Heart right ventricle (tissue), 16 donors: Measurements from ENCODE around the gene YIPF4. TPM values are rescaled to one million over a fixed set of nuclear protein-coding genes. Genes with fewer than 3 reads are reported as not detected.

Experiments
- ATAC-seq, 8 donors: fragments of 200-7000 bp; cut with Tn5 transposase; one replicate each; pipeline ENCODE4 v1.9.1; 2020; ENCODE audit warnings: mild to moderate bottlenecking in 8 of 8, moderate library complexity in 8 of 8, moderate number of reproducible peaks in 1 of 8
- DNase-seq, 2 donors: peaks; one replicate each; pipeline ENCODE4 v3.0.0-alpha.2; 2020
- H3K27ac ChIP-seq, 10 donors: fragments of 200-600 bp; sonication (generic) in 2 of 10; one replicate each; pipeline versions ENCODE4 v1.5.0 to v1.8.0; 2020 to 2022; ENCODE audit warnings: mild to moderate bottlenecking in 3 of 10
- H3K27me3 ChIP-seq, 7 donors: fragments of 200-600 bp; one replicate each; pipeline ENCODE4 v1.8.0; 2021 to 2022; ENCODE audit warnings: mild to moderate bottlenecking in 2 of 7
- H3K36me3 ChIP-seq, 9 donors: fragments of 200-600 bp; sonication (generic) in 1 of 9; one replicate each; pipeline versions ENCODE4 v1.5.0 to v1.8.0; 2020 to 2022; ENCODE audit warnings: mild to moderate bottlenecking in 2 of 9
- H3K4me1 ChIP-seq, 9 donors: fragments of 200-600 bp; sonication (generic) in 1 of 9; one replicate each; pipeline versions ENCODE4 v1.5.0 to v1.8.0; 2020 to 2022; ENCODE audit warnings: mild to moderate bottlenecking in 4 of 9
- H3K4me3 ChIP-seq, 10 donors: fragments of 200-600 bp; sonication (generic) in 2 of 10; one replicate each; pipeline versions ENCODE4 v1.5.0 to v1.8.0; 2020 to 2022; ENCODE audit warnings: mild to moderate bottlenecking in 7 of 10, moderate library complexity in 2 of 10
- H3K9me3 ChIP-seq, 11 donors: fragments of 200-600 bp in 10 of 11; sonication (generic) in 2 of 11; one replicate each; pipeline versions ENCODE4 v1.5.0 to v1.8.0; 2013 to 2022; ENCODE audit warnings: mild to moderate bottlenecking in 2 of 11, control low read depth in 1 of 11, moderate library complexity in 1 of 11
- WGBS, 2 donors: extraction: QIAGEN DNeasy Blood & Tissue Kit; methylation state at CpG; one replicate each; pipeline ENCODE4 v1.1.7; 2013; ENCODE audit warnings: inconsistent platforms in 1 of 2; 5-methylcytosine and 5-hydroxymethylcytosine counted together
- intact Hi-C, 10 donors: fragments of 100-400 bp; cut with DNase I; formaldehyde crosslinking; loops; one replicate each; pipeline versions ENCODE4 v1.11.1 to v1.14.2; 2022
- polyA plus RNA-seq, 2 donors: library from polyadenylated mRNA; stranded (reverse); fragments of 200-250 nt; gene quantifications; one replicate each; pipeline ENCODE4 v1.2.3, GENCODE V29; 2013
- total RNA-seq, 10 donors: library from RNA; stranded (reverse); fragmentation: NEBNext Ultra II Directional in 3 of 10; extraction: Animal tissue kit (Norgen Biotek cat#: 25700) in 3 of 10; gene quantifications; one replicate each; pipeline versions ENCODE4 v1.2.1 to v1.2.4, GENCODE V29; 2021 to 2023
- TF ChIP-seq, protein P1 (sequence below), 9 donors: fragments of 200-600 bp; sonication (generic) in 2 of 9; IDR thresholded peaks; one replicate each; pipeline versions ENCODE4 v1.5.0 to v1.8.0; 2021 to 2022; ENCODE audit warnings: antibody characterized with exemption in 9 of 9, mild to moderate bottlenecking in 5 of 9, moderate library complexity in 1 of 9
- donor health status: Arrhythmogenic right ventricular cardiomyopathy.
- donor health status: ischemic (EF 13 %, LVEDD 7.1; RV severe dilation, severe dysfunction).
- donor health status: healthy with polysubstance abuse.
- donor health status: DM: no; HTN: yes; CAD: no.
- donor health status: DM: no; HTN: no; CAD: no.
- donor health status: ischemic (EF 25% LVEDD 6.9; RV normal size, moderate dysfunction).
- donor health status: ischemic (EF 25% LVEDD 5.7; RV mildly dilated, moderate dysfunction).
- donor health status: healthy.
- donor health status: DM: yes; HTN: yes; CAD: no.
- donor health status: Ischemic cardiomyopathy.
- donor health status: ischemic (EF 35%, LVEDD 5.7; RV mildly dilated, moderate dysfunction).
- donor health status: nonischemic (EF 11% LVEDD 7.7; RV severe dilation, severe dysfunction).
- donor health status: DM: yes; HTN: yes; CAD: no.
- donor health status: PGD.
- donor health status: ischemic (EF 29% LVEDD 5.4; RV normal size, mild dysfunction).
- donor health status: nonischemic (EF 23%, LVEDD 6.1; RV moderate dilation, normal function).

Gene YIPF4
- total and polyA plus RNA-seq, 12 donors, result 15.1 to 94.3 (median 64.7) TPM

DNA sequence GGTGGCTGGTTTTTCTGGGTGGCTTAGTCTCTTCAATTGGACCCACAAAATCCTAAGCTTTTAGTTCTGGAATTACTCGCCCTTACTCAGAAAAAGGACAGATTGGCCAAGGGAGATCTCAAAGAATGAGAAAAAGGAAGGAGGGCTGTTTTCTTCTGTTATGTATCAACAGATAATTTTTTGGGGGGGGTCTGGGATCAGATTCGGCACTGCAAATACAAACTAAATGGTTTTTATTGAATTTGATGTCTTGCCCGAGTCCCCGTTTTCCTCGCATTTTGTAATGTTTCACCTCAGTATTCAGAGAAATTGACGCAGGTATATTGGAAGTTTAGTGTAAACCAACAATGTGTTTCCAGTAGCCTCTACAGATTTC lies 762 bp downstream of the YIPF4 start:
- H3K9me3 ChIP-seq, result no peaks in the 10 kb centered on the region
- H3K27ac ChIP-seq, result peak overlapping the region in 9 of 10 donors; percentile 82 to 95 (median 91)
- intact Hi-C loops, result loop anchor here in 1 of 10 donors (5.0 kb wide), 2 partner anchors 111 to 216 kb away; partner anchors contain the start of genes SLC30A6 and SPAST
- ATAC-seq, result no peak
- 16 to 19% methylated on average over 6 of the region's 6 CpGs for WGBS, 2 donors
- peak overlapping the region; percentile 70 to 99 (median 94) for H3K4me3 ChIP-seq
- TF ChIP-seq, protein P1, sequence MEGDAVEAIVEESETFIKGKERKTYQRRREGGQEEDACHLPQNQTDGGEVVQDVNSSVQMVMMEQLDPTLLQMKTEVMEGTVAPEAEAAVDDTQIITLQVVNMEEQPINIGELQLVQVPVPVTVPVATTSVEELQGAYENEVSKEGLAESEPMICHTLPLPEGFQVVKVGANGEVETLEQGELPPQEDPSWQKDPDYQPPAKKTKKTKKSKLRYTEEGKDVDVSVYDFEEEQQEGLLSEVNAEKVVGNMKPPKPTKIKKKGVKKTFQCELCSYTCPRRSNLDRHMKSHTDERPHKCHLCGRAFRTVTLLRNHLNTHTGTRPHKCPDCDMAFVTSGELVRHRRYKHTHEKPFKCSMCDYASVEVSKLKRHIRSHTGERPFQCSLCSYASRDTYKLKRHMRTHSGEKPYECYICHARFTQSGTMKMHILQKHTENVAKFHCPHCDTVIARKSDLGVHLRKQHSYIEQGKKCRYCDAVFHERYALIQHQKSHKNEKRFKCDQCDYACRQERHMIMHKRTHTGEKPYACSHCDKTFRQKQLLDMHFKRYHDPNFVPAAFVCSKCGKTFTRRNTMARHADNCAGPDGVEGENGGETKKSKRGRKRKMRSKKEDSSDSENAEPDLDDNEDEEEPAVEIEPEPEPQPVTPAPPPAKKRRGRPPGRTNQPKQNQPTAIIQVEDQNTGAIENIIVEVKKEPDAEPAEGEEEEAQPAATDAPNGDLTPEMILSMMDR (IDR thresholded peaks at IDR 0.05), result no peak
- DNase-seq, result no peak
- H3K36me3 ChIP-seq, result peaks cover 0 to 33% (median 13%) of the 10 kb centered on the region in 9 donors
- H3K4me1 ChIP-seq, result peaks cover 0 to 46% (median 36%) of the 10 kb centered on the region in 9 donors
- no peaks in the 10 kb centered on the region for H3K27me3 ChIP-seq

DNA sequence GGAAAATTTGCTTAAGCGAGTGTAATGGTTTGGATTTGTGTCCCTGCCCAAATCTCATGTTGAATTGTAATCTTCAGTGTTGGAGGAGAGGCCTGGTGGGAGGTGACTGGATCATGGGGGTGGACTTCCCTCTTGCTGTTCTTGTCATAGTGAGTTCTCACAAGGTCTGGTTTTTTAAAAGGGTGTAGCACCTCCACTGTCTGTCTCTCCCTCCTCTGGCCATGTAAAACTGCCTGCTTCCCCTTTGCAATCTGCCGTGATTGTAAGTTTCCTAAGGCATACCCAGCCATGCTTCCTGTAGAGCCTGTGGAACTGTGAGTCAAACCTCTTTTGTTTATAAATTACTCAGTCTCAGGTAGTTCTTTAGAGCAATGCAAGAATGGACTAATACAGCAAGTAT lies 6.6 kb downstream of the YIPF4 start:
- H3K4me3 ChIP-seq, result no peak overlapping the region
- ATAC-seq (peak in 2 of 8 donors; percentile 23 to 37), DNase-seq (no peak)
- intact Hi-C loops, result loop anchor here in 1 of 10 donors (10.0 kb wide), 1 partner anchor 70 kb away; the partner anchor contains the start of gene BIRC6
- H3K9me3 ChIP-seq, result no peaks in the 10 kb centered on the region
- peaks cover 0 to 55% (median 13%) of the 10 kb centered on the region in 9 donors for H3K36me3 ChIP-seq
- TF ChIP-seq, protein P1 (IDR thresholded peaks at IDR 0.05), result no peak
- H3K27me3 ChIP-seq, result no peaks in the 10 kb centered on the region
- H3K27ac ChIP-seq, result peak overlapping the region in 6 of 10 donors; percentile 11 to 57 (median 32)
- H3K4me1 ChIP-seq, result peaks cover 5 to 83% (median 62%) of the 10 kb centered on the region in 9 donors
- 64 to 78% methylated on average over 2 of the region's 2 CpGs for WGBS, 2 donors

GRCh38 chr2:32289165-32289999 lies 11.7 kb downstream of the YIPF4 start:
- H3K4me3 ChIP-seq, result no peak overlapping the region
- peak overlapping the region in 4 of 10 donors; percentile 2 to 82 (median 35) for H3K27ac ChIP-seq
- peak in 3 of 8 donors; percentile 19 to 29 (median 27) for ATAC-seq
- no peaks in the 10 kb centered on the region for H3K27me3 ChIP-seq
- no peaks in the 10 kb centered on the region for H3K9me3 ChIP-seq
- 64 to 72% methylated on average over 4 of the region's 4 CpGs for WGBS, 2 donors
- intact Hi-C loops, result loop anchor here in 1 of 10 donors (10.0 kb wide), 1 partner anchor 65 kb away; the partner anchor contains the start of gene BIRC6
- TF ChIP-seq, protein P1 (IDR thresholded peaks at IDR 0.05), result no peak
- DNase-seq, result no peak
- H3K4me1 ChIP-seq, result peaks cover 5 to 75% (median 41%) of the 10 kb centered on the region in 9 donors
- peaks cover 0 to 42% (median 6%) of the 10 kb centered on the region in 9 donors for H3K36me3 ChIP-seq

- peak overlapping the region in 4 of 10 donors; percentile 2 to 82 (median 36) for H3K27ac ChIP-seq
- H3K27me3 ChIP-seq, result no peaks in the 10 kb centered on the region
- no peak for DNase-seq
- WGBS, 2 donors, result 80 to 85% methylated on average over 2 of the region's 2 CpGs
- no peak for ATAC-seq
- intact Hi-C loops, result loop anchor here in 1 of 10 donors (10.0 kb wide), 1 partner anchor 65 kb away; the partner anchor contains the start of gene BIRC6
- H3K36me3 ChIP-seq, result peaks cover 0 to 39% (median 6%) of the 10 kb centered on the region in 9 donors
- peaks cover 3 to 69% (median 40%) of the 10 kb centered on the region in 9 donors for H3K4me1 ChIP-seq
- TF ChIP-seq, protein P1 (IDR thresholded peaks at IDR 0.05), result no peak
- no peak overlapping the region for H3K4me3 ChIP-seq
- H3K9me3 ChIP-seq, result peaks cover 0 to 4% (median under 1%) of the 10 kb centered on the region in 11 donors
These were observed 12.3 kb downstream of the YIPF4 start for GRCh38 chr2:32290000-32290339.
